ENCODE data around the gene ZSWIM6.

Gene ZSWIM6

GRCh38 chr5:61331407-61332357, at the start of gene ZSWIM6:
Gene ZSWIM6, plus strand, starts transcription at chr5:61332258. Its CDS starts 15 bp downstream, at chr5:61332273.
- peak; percentile 99 for DNase-seq

DNA sequence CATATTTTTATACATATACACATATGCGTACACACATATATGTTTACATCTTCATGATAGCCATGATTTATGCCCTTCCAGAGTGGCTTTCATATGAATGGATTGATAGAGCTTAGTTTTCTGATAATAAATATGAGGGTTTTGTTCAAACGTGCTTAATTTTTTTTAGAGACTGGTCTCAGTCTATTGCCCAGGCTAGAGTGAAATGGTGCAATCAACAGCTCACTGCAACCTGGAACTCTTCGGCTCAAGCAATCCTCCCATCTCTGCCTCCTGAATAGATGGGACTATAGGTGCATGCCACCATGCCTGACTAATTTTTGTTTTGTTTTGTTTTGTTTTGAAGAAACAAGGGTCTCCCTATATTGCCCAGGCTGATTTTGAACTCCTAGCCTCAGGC, 48.6 kb upstream of the ZSWIM6 start:
- no peak for DNase-seq

- DNase-seq = no peak
These were observed 46.5 kb upstream of the ZSWIM6 start for GRCh38 chr5:61285531-61285930.

- DNase-seq = no peak
These were observed 45.5 kb upstream of the ZSWIM6 start for GRCh38 chr5:61286446-61287132.

- no peak for DNase-seq
These were observed 44.6 kb upstream of the ZSWIM6 start for GRCh38 chr5:61287474-61287873.

- DNase-seq = no peak
These were observed 42.8 kb upstream of the ZSWIM6 start for GRCh38 chr5:61289241-61289640.

DNA sequence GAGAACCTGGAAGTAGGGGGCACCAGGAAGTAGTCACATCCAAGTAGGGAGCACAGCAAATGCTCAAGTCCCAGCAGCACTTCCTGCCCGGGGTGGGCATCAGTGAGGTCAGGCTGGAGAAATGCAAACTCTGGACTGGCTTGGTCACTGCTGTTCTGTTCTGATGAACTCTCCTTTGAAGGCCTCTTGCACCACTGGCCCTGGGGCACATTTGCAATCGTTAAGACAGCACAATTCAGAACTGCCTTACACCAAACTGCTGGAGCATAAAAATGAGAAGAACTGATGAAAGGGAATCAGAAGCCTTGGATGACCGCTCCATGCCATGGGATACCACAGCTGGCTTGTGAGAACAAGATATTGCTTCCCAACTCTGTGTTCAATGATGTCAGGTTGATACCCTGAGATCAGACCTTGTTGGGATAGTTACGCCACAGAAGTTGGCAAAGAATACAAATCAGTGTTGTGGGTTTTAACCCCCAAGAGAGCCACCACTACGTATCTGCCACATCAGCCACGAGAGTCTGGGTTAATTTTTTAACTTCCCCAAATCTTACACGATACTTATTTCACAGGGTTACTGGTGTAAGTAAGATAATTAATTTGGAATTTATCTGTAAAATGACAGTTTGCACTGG, 42.3 kb upstream of the ZSWIM6 start:
- DNase-seq = no peak

GRCh38 chr5:61290791-61291210, 41.3 kb upstream of the ZSWIM6 start:
- no peak for DNase-seq

GRCh38 chr5:61292062-61292657, 39.9 kb upstream of the ZSWIM6 start:
- DNase-seq = no peak

DNA sequence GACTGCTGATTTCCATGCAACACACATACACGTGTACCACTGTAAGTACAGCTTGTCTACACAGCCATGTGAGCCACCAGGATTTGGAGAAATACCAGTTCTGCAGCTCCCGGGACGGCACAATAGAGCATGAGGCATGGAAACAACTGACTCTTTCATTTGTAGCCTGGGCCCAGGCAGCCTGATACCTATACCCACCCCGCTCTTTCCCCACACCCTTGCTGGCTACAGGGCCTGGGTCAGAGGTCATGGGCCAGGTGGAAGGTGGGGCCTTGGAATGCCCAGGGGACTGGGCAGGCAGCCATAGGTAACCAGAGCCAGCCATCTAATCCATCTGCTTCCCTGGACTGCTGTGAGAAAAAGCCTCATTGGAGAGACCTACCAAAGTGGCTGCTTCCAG, 39.0 kb upstream of the ZSWIM6 start:
- no peak for DNase-seq

DNA sequence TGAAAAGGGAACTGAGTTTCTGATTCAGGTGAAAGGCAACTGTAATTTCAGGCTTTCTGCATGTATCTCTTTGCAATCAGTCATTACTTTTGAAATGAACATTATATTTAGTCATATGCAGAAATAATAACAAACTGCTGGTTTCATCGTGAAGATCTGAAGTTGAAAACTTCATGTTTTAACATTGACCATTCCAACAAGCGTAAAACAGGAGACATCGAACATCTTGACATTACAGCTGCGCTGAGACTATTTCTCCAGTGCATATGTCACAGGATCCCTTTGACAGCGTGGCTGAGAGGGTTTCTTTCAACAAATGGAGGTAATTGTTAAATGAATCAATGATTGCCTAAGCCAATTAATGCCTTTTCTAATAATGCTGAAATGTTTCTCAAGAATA, 38.2 kb upstream of the ZSWIM6 start:
- DNase-seq = no peak

DNA sequence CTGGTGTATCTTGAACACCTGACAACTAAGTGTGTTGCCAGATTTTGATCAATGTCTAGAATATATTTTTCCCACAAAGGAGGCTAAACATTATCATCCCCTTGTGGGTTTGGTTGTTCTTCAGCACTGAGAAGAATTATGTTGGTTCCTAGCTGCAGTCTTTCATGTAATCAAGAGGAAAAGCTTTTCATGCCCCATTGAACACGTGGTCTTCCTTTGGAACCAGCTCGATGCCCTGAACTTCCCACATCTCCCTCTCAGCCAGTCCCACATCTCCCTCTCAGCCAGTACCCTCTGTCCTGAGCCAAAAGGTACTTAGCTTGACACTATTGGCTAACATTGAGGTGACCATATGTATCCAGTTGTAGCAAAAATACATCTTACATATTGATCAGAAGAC, 36.7 kb upstream of the ZSWIM6 start:
- DNase-seq = no peak

- DNase-seq = no peak
These were observed 34.0 kb upstream of the ZSWIM6 start for GRCh38 chr5:61298066-61298465.

DNA sequence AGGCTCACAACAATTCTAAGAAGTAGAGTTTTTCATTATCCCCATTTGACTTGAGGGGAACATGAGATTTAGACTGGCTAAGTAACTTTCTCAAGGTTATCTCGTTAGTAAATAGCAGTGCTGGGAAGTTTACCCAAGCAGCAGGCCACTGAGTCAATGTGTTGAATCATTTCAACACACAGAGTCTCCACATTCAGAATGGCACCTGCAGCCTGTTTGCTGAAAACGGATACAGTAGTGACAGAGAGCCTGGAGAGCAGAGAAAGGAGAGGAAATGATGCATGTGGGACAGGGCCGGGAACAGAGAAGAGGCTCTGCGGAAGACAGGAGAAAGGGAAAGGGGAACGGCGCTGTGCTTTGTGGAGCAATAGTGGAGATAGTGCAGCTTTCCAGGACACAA, 33.5 kb upstream of the ZSWIM6 start:
- DNase-seq = no peak

DNA sequence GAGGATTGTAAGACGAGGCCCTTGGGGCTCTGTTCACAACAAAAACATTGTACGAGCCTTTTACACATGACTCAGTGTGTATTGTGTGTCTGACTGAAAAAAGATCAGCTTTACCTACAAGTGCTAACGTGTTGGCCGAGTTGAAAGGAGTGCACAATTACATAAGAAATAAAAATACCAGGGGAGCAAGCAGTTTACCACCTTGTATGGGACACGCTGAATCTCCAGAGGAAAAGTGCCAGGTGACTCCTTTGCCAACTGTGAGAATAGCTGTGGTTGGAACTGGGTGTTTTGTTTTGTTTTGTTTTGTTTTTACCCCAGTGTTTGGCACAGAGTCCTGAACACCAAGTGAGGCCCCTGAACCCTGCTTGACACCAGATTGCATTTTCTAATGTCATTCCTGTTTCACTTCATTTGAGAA, 32.8 kb upstream of the ZSWIM6 start:
- DNase-seq = no peak

- no peak for DNase-seq
These were observed 30.5 kb upstream of the ZSWIM6 start for GRCh38 chr5:61301341-61302199.

GRCh38 chr5:61302200-61302563, 29.9 kb upstream of the ZSWIM6 start:
- DNase-seq = no peak

DNA sequence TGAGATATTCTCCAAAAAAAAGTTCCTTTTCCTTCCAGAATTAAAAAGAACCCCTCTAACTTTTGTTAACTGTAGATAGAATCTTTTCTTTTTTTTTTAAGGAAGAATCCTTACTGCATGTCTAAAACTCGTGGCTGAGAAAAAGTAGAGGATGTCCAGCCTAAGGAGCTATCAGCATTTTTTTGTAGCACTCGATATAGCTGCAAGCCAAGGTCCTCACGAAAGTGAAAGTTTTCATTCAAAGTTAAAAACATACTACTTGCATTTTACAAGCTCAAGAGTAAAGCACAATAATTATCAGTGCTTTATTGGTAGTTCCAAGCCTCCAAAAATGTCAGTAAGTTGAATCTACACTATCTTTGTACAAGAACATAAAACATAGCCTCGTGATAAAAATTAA, 28.7 kb upstream of the ZSWIM6 start:
- no peak for DNase-seq

DNA sequence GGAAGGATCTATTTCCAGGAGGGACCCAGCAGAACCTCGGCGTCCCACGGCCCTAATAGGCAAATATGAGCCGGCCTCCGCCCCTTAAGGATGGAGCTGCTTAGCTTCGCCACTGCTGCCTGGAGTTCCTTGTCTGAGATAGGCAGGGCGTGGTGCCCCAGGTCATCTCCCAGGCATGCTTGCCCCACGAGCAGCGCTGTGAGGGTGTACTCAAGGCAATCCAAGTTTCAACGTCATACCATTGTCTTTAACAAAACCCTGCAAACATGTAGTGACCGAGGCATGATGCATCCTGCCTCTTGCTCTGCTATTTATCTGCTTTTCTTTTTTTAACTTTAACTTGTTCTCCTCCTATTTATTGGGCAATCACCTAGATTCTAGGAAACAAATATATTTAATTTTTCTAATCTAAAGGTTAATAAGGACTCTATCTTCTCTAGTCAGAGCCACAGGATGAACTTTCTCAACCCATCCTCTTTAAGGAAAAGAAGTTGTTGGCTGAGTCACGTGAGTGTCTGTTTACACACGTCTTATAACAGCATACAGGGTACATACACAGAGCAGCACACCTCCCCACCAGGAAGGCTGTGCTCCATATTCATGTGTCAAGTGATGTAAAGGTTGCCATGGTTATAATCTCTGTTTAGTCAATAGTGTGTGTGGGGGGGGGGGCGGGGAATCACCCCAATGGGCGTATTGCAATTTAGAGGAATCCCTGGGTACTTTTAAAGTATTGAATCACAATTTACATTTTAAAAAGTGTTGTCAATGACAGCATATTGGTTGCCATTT, 27.3 kb upstream of the ZSWIM6 start:
- no peak for DNase-seq

GRCh38 chr5:61306531-61307131, 25.4 kb upstream of the ZSWIM6 start:
- DNase-seq = no peak

GRCh38 chr5:61307191-61307590, 24.9 kb upstream of the ZSWIM6 start:
- no peak for DNase-seq
